ENCODE data around the gene UBE2G2.

The UBE2G2 gene

DNA sequence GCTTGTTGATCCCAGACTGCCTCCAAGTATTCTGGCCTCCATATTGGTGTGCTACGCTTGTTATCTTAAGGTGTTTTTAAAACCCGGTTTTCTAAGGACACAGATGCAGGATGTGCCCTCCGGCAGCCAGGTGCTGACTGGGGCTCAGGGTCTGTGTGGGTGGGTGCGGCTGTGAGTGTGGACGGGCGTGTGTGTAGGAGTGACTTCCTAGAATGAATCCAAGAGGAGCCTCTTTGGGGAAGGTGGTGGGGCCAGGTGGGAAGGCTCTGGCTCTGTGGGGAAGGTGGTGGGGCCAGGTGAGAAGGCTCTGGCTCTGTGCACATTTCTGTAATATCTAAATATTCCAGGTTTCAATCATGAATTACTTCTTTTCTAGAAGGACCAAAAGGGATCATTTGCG, 77.4 kb downstream of the UBE2G2 start:
- H3K4me2 ChIP-seq: peak overlapping the region; percentile 70 to 96 (median 88)
- peak overlapping the region in 1 of 10 experiments; percentile 58; a peak in 4 of 20 replicates for H3K4me3 ChIP-seq
- no peaks in the 10 kb centered on the region for H4K20me1 ChIP-seq
- no peaks in the 10 kb centered on the region for H3K36me3 ChIP-seq
- no peaks in the 10 kb centered on the region for H3K9me3 ChIP-seq (replicated peaks in 1 of 11)
- H3K27ac ChIP-seq: peak overlapping the region in 2 of 11 experiments; percentile 29 to 54; a peak in 1 of 22 replicates
- H3K27me3 ChIP-seq: peaks cover 0 to 38% (median 7%) of the 10 kb centered on the region in 11 experiments; a peak in 11 of 22 replicates
- H3K4me1 ChIP-seq: peaks cover 17 to 37% (median 21%) of the 10 kb centered on the region in 10 experiments
- H3K9ac ChIP-seq: peak overlapping the region in 3 of 11 experiments; percentile 46 to 71 (median 67); a peak in 4 of 22 replicates
- TF ChIP-seq Cebpa-rat (IDR thresholded peaks at IDR 0.05): no peak

DNA sequence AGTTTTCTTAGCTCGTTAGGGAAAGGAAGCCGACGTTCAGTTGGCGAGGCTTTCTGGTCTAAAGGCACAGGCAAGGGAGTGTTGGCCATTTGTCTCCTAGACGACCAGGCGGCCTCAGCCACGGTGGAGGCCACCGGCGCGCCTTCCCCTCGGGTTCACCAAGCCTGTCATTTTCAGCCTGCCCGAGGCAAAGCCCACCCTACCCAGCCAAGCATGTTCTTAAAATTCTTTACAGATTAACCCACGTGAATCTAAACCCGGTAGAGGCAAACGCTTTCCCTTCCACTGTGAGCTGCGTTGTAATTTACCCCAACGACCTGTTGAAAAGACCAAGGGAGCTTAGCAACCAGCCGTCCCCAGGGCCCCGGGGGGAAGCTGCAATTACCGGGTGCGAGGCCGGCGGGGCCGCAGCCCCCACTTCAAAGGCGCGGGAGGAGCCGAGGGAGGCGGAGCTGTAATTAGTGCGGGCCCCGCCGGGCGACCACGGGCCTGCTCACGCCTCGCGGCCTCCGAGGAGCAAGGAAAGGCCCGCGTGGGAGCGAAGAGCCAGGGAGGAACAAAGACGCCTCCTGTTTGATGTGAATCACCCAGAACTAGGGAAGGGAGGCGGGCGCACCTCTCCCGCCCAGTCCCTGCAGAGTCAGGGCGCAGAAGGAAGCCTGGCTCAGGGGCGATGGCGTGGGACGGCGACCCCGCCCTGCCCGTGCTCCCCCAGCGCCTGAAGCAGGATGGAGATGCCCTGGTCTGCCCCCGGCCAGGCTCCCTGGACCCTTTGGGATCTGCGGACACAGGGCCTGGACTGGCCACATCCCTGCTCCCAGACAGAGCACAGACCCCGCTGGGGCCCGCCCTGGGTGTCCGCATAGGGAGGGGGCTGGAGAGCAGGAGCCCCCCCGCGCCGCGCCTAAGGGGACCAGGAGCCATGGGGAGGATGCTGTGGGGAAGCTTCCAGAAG, 78.2 kb downstream of the UBE2G2 start:
- no peaks in the 10 kb centered on the region for H3K9me3 ChIP-seq (replicated peaks in 1 of 11)
- peak overlapping the region in 9 of 11 experiments; percentile 34 to 71 (median 60); a peak in 17 of 22 replicates for H3K9ac ChIP-seq
- H3K27me3 ChIP-seq: peaks cover 0 to 44% (median 7%) of the 10 kb centered on the region in 11 experiments; a peak in 15 of 22 replicates
- peak overlapping the region in 9 of 10 experiments; percentile 11 to 58 (median 40); a peak in 15 of 20 replicates for H3K4me3 ChIP-seq
- H3K27ac ChIP-seq: peak overlapping the region in 8 of 11 experiments; percentile 15 to 69 (median 48); a peak in 14 of 22 replicates
- no peaks in the 10 kb centered on the region for H4K20me1 ChIP-seq
- peak in 1 of 11 experiments; percentile 57; a peak in 1 of 22 replicates for TF ChIP-seq Cebpa-rat (IDR thresholded peaks at IDR 0.05)
- peak overlapping the region; percentile 70 to 96 (median 88) for H3K4me2 ChIP-seq
- H3K36me3 ChIP-seq: no peaks in the 10 kb centered on the region
- peaks cover 17 to 37% (median 21%) of the 10 kb centered on the region in 10 experiments for H3K4me1 ChIP-seq

DNA sequence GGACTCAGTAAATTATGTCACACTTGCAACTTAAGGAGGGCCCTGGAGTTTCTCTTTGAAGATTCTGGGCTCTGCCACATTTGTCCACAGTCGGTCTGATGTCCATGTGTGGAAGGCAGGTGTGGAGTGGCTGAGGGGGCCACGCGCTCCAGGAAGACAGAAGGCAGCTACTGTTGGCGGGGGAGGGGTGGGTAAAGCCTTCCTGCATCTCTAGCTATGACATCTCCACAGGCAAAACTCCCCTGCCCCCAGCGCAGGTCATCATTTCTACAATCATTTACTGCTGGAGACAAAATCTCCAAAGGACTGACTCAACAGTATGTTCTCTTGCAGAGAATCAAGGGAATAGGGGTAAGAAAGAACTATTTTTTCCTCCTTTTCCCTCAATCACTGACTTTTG, 78.9 kb downstream of the UBE2G2 start:
- peak overlapping the region in 4 of 10 experiments; percentile 22 to 53 (median 40); a peak in 5 of 20 replicates for H3K4me3 ChIP-seq
- TF ChIP-seq Cebpa-rat (IDR thresholded peaks at IDR 0.05): no peak
- peak overlapping the region in 5 of 11 experiments; percentile 29 to 69 (median 62); a peak in 8 of 22 replicates for H3K27ac ChIP-seq
- no peaks in the 10 kb centered on the region for H3K9me3 ChIP-seq (replicated peaks in 1 of 11)
- peaks cover 0 to 51% (median 10%) of the 10 kb centered on the region in 11 experiments; a peak in 15 of 22 replicates for H3K27me3 ChIP-seq
- peak overlapping the region in 6 of 11 experiments; percentile 34 to 71 (median 64); a peak in 8 of 22 replicates for H3K9ac ChIP-seq
- H4K20me1 ChIP-seq: no peaks in the 10 kb centered on the region
- peak overlapping the region; percentile 70 to 96 (median 88); a peak in 19 of 22 replicates for H3K4me2 ChIP-seq
- H3K36me3 ChIP-seq: no peaks in the 10 kb centered on the region
- H3K4me1 ChIP-seq: peaks cover 17 to 37% (median 21%) of the 10 kb centered on the region in 10 experiments

DNA sequence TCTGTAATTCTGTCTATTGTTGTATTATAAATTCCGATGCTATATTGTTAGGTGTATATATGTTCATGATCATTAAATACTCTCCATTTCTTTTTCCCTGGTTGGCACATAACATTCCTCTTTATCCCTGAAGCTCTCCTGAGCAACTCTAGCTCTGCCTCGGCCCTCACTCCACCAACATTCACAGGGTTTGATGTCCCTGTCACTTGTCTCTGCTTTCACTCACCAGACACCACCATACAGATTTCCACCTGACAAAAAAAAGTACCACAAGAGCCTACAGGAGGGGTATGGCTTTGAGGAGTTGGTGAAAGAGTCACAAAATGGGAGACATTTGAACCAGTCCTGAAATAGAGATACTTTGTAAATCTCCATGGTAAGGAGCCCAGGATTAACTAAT, 81.5 kb downstream of the UBE2G2 start:
- Histone ChIP-seq H3K27ac (no peak overlapping the region), H4K20me1 (no peaks in the 10 kb centered on the region), H3K4me2 (no peak overlapping the region), H3K36me3 (no peaks in the 10 kb centered on the region), H3K4me1 (peaks cover 17 to 36% (median 21%) of the 10 kb centered on the region in 10 experiments), H3K4me3 (no peak overlapping the region), H3K9ac (no peak overlapping the region), H3K9me3 (replicated peaks in 1 of 11) (peaks cover 0 to 8% (median 0%) of the 10 kb centered on the region in 11 experiments; a peak in 1 of 22 replicates), H3K27me3 (peaks cover 8 to 45% (median 21%) of the 10 kb centered on the region in 11 experiments; a peak in 20 of 22 replicates)
- TF ChIP-seq Cebpa-rat (IDR thresholded peaks at IDR 0.05): no peak
